Measurements from ENCODE around the gene UBN2.

Gene UBN2

DNA sequence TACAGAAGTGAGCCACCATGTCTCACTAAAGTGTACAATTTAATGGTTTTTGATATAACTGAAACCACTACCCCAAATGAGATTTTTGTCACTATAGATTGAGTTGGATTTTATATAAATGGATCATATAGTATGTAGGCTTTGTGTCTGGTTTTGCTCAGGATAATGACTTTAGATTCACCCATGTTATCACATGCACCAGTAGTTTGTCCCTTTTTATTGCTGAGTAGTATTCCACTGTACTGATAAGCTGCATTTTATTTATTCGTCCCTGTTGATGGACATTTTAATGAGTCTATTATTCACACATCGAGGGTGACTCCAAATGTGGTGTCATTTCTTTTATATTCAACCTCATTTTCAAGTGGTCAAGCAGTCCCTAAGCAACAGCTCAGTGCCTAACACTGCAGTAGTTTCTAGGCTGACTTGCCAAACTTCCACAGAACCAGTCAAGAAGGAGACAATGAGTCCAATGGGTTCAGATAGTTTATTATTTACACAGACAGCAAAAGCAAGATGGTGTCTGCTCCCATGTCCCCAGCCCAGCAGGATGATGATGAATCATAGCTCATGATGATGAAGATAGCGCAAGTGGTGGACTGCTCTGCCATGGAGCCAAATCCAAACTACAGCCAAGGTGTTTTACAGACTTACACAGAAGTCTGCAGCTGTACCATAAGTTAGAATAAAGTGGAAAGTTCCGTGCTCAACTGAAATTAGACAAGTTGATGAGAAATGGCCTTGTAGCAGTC, 103.5 kb downstream of the UBN2 start:
- TF ChIP-seq, protein P1, sequence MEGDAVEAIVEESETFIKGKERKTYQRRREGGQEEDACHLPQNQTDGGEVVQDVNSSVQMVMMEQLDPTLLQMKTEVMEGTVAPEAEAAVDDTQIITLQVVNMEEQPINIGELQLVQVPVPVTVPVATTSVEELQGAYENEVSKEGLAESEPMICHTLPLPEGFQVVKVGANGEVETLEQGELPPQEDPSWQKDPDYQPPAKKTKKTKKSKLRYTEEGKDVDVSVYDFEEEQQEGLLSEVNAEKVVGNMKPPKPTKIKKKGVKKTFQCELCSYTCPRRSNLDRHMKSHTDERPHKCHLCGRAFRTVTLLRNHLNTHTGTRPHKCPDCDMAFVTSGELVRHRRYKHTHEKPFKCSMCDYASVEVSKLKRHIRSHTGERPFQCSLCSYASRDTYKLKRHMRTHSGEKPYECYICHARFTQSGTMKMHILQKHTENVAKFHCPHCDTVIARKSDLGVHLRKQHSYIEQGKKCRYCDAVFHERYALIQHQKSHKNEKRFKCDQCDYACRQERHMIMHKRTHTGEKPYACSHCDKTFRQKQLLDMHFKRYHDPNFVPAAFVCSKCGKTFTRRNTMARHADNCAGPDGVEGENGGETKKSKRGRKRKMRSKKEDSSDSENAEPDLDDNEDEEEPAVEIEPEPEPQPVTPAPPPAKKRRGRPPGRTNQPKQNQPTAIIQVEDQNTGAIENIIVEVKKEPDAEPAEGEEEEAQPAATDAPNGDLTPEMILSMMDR (IDR thresholded peaks at IDR 0.05; ENCODE audit: control insufficient read depth, extremely low read depth, insufficient read depth) = no peak
- no peak overlapping the region for H3K4me3 ChIP-seq (ENCODE audit: low read depth, low read length)
- DNase-seq (ENCODE audit: low read depth) = no peak

- H3K4me3 ChIP-seq (ENCODE audit: low read depth, low read length) = no peak overlapping the region
- no peak for DNase-seq (ENCODE audit: low read depth)
- TF ChIP-seq, protein P1 (IDR thresholded peaks at IDR 0.05; ENCODE audit: control insufficient read depth, extremely low read depth, insufficient read depth) = no peak
These were observed 108.0 kb downstream of the UBN2 start for GRCh38 chr7:139339025-139339424.

DNA sequence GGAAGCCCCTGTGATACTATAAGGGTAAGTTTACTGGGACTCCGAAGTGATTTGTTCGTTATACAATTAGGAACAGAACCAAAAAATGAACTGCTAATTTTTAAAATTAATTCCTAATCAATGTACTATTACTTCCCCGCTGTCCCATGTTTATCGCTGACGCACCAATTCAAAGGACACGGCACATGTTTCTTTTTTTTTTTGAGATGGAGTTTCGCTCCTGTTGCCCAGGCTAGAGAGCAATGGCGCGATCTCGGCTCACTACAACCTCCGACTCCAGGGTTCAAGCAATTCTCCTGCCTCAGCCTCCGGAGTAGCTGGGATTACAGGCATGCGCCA, 108.6 kb downstream of the UBN2 start:
- peak overlapping the region; percentile 62 for H3K4me3 ChIP-seq (ENCODE audit: low read depth, low read length)
- no peak for DNase-seq (ENCODE audit: low read depth)
- TF ChIP-seq, protein P1 (IDR thresholded peaks at IDR 0.05; ENCODE audit: control insufficient read depth, extremely low read depth, insufficient read depth) = no peak

DNA sequence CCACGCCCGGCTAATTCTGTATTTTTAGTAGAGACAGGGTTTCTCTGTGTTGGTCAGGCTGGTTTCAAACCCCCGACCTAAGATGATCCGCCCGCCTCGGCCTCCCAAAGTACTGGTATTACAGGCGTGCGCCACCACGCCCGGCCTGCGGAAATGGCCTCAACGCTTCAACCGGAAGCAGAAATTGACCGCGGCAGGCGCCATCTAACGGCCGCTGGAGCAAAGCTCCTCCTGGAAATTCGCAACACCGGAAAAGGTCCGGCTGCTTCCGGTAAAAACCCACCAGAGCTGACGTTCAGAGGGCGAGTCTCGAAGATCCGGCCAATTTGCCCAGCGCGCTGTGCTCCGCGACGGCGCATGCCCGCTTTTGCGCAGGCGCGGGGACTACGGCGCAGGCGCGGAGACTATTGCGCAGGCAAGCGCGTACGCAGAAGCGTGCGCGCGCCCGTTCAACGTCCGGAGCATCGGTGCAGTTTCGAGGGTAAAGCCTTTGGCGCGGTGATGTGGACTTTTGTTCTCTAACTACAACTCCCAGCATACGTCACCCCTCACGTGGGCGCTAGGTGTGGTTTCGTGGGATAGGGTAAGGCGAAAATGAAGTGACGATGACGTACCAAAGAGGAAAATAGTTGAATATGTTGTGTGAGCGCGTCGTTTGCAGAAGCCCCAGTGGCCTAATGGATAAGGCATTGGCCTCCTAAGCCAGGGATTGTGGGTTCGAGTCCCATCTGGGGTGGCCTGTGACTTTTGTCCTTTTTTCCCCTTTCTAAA, 109.2 kb downstream of the UBN2 start:
- peak; percentile 99 for DNase-seq (ENCODE audit: low read depth)

GRCh38 chr7:139340808-139341057, 109.7 kb downstream of the UBN2 start:
- H3K4me3 ChIP-seq (ENCODE audit: low read depth, low read length) = peak overlapping the region; percentile 62
- TF ChIP-seq, protein P1 (IDR thresholded peaks at IDR 0.05; ENCODE audit: control insufficient read depth, extremely low read depth, insufficient read depth) = no peak
- DNase-seq (ENCODE audit: low read depth) = no peak

More for the DNA sequence above, 109.2 kb downstream of the UBN2 start:
- peak overlapping the region; percentile 62 for H3K4me3 ChIP-seq (ENCODE audit: low read depth, low read length)
- TF ChIP-seq, protein P1 (IDR thresholded peaks at IDR 0.05; ENCODE audit: control insufficient read depth, extremely low read depth, insufficient read depth) = peak; percentile 50

- TF ChIP-seq, protein P1 (IDR thresholded peaks at IDR 0.05; ENCODE audit: control insufficient read depth, extremely low read depth, insufficient read depth) = peak; percentile 31; the same call in 1 of the 2 replicates
- peak; percentile 88 for DNase-seq (ENCODE audit: low read depth)
These were observed 110.2 kb downstream of the UBN2 start, which contains the start of gene FMC1 for GRCh38 chr7:139341058-139341775. FMC1 (plus strand) TSS chr7:139341337; CDS start chr7:139341385, 48 bp downstream.

More at GRCh38 chr7:139341058-139341775, 110.2 kb downstream of the UBN2 start, which contains the start of gene FMC1:
- peak within 1 kb of the TSS; percentile 62 for H3K4me3 ChIP-seq (ENCODE audit: low read depth, low read length)

Data from LNCaP clone FGC (cell line).